ENCODE results near the gene NUP188.

NUP188 gene

GRCh38 chr9:129023036-129023907 lies 75.8 kb downstream of the NUP188 start:
- Histone ChIP-seq H3K4me3 (ENCODE audit: low read depth, low read length) (no peak overlapping the region), H3K27ac (ENCODE audit: extremely low read depth, low read depth, low read length) (no peak overlapping the region), H3K36me3 (ENCODE audit: control insufficient read depth in 2 of 2, insufficient read depth in 1 of 2, low read length in 2 of 2) (peaks cover 4 to 6% of the 10 kb centered on the region in 2 experiments; a peak in 2 of 3 replicates), H3K9me3 (ENCODE audit: control insufficient read depth, insufficient read depth, low read depth, low read length) (no peaks in the 10 kb centered on the region), H3K4me1 (ENCODE audit: control insufficient read depth, insufficient read depth, low read length) (no peaks in the 10 kb centered on the region)
- ChIA-PET POLR2A (interaction anchor here (0.6 to 2.0 kb wide), 8 partner anchors 9 to 89 kb away, joined by 3 to 7 read pairs (median 4); partner anchors contain the start of genes DOLPP1 and MIGA2), CTCF (interaction anchor here (0.6 to 4.0 kb wide), 4 partner anchors 17 to 99 kb away, joined by 3 to 31 read pairs (median 3); no protein-coding TSS in a partner anchor)
- TF ChIP-seq ZSCAN5A (tag by site-specific recombination; IDR thresholded peaks at IDR 0.05) = 0 out of 2 replicates have a peak, but pooled peaks have one; percentile 71
- 0 out of 2 replicates have a peak, but pooled peaks have one; percentile 71 for TF ChIP-seq ZNF501 (tag by site-specific recombination; IDR thresholded peaks at IDR 0.05)
- peak; percentile 81 for TF ChIP-seq ZNF629 (tag by site-specific recombination; IDR thresholded peaks at IDR 0.05)
- TF ChIP-seq GLIS2 (tag by site-specific recombination; IDR thresholded peaks at IDR 0.05) = peak; percentile 89
- peak; percentile 71 for TF ChIP-seq ZNF341 (tag by site-specific recombination; IDR thresholded peaks at IDR 0.05; ENCODE audit: low read depth)
- no peak for TF ChIP-seq ZNF350 (tag by site-specific recombination; IDR thresholded peaks at IDR 0.05)
- TF ChIP-seq ZNF585B (tag by site-specific recombination; IDR thresholded peaks at IDR 0.05) = no peak
- TF ChIP-seq ELK4 (IDR thresholded peaks at IDR 0.05; ENCODE audit: borderline replicate concordance, low read depth, low read length) = no peak
- TF ChIP-seq ZNF433 (tag by site-specific recombination; IDR thresholded peaks at IDR 0.05; ENCODE audit: low read depth) = no peak
- TF ChIP-seq ZNF596 (tag by site-specific recombination; IDR thresholded peaks at IDR 0.05) = no peak
- peak; percentile 59; the same call in 1 of the 2 replicates for TF ChIP-seq ZNF423 (tag by site-specific recombination; IDR thresholded peaks at IDR 0.05)
- TF ChIP-seq SP7 (tag by site-specific recombination; IDR thresholded peaks at IDR 0.05) = peak; percentile 98
- TF ChIP-seq ZNF600 (tag by site-specific recombination; IDR thresholded peaks at IDR 0.05) = peak; percentile 82
- no peak for TF ChIP-seq ZNF626 (tag by site-specific recombination; IDR thresholded peaks at IDR 0.05)
- TF ChIP-seq MZF1 (tag by site-specific recombination; IDR thresholded peaks at IDR 0.05; ENCODE audit: borderline replicate concordance) = no peak
- no peak for TF ChIP-seq ZNF184 (tag by site-specific recombination; IDR thresholded peaks at IDR 0.05)
- TF ChIP-seq GLI4 (tag by site-specific recombination; IDR thresholded peaks at IDR 0.05) = no peak
- TF ChIP-seq ZNF280D (tag by site-specific recombination; IDR thresholded peaks at IDR 0.05) = peak; percentile 83
- TF ChIP-seq ZBTB49 (tag by site-specific recombination; IDR thresholded peaks at IDR 0.05; ENCODE audit: low read depth) = no peak
- TF ChIP-seq ZNF394 (tag by site-specific recombination; IDR thresholded peaks at IDR 0.05; ENCODE audit: borderline replicate concordance) = peak; percentile 59
- TF ChIP-seq ZNF513 (tag by site-specific recombination; IDR thresholded peaks at IDR 0.05) = peak; percentile 75
- TF ChIP-seq IKZF3 (tag by site-specific recombination; IDR thresholded peaks at IDR 0.05) = peak; percentile 50; the same call in 1 of the 2 replicates
- no peak for TF ChIP-seq ZBTB20 (tag by site-specific recombination; IDR thresholded peaks at IDR 0.05)
- TF ChIP-seq PATZ1 (tag by site-specific recombination; IDR thresholded peaks at IDR 0.05) = peak; percentile 87
- peak; percentile 99 for TF ChIP-seq GLIS1 (tag by site-specific recombination; IDR thresholded peaks at IDR 0.05)

All from HEK293 (cell line).